ENCODE data around the gene RNF133.

DNA sequence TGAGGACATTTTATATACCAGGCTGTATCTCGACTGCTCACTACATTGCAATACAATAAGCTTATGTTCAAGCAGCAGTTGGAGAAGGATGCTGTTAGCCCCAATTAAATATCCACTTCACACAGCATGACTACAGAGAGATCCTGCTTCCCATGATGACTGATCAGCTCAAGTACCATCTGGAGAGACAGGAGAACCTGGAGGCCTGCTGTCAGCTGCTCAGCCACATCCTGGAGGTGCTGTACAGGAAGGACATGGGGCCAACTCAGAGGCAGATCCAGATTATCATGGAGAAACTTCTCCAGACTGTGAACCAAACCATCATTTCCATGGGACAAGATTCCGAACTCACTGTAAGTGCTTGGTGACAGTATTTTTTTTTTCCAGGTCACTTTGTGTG lies 22.5 kb downstream of the RNF133 start:
- TF ChIP-seq, protein P1, sequence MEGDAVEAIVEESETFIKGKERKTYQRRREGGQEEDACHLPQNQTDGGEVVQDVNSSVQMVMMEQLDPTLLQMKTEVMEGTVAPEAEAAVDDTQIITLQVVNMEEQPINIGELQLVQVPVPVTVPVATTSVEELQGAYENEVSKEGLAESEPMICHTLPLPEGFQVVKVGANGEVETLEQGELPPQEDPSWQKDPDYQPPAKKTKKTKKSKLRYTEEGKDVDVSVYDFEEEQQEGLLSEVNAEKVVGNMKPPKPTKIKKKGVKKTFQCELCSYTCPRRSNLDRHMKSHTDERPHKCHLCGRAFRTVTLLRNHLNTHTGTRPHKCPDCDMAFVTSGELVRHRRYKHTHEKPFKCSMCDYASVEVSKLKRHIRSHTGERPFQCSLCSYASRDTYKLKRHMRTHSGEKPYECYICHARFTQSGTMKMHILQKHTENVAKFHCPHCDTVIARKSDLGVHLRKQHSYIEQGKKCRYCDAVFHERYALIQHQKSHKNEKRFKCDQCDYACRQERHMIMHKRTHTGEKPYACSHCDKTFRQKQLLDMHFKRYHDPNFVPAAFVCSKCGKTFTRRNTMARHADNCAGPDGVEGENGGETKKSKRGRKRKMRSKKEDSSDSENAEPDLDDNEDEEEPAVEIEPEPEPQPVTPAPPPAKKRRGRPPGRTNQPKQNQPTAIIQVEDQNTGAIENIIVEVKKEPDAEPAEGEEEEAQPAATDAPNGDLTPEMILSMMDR (IDR thresholded peaks at IDR 0.05; ENCODE audit: poor library complexity), result no peak
- no peak for TF ChIP-seq EZH2phosphoT487 (IDR thresholded peaks at IDR 0.05; ENCODE audit: low read depth, severe bottlenecking, unreplicated experiment)
- no peak for TF ChIP-seq EZH2 (IDR thresholded peaks at IDR 0.05; ENCODE audit: borderline replicate concordance)

All from hepatocyte (in vitro differentiated cells).